ENCODE data around the gene GALNT12. TPM values are rescaled to one million over a fixed set of nuclear protein-coding genes. Genes with fewer than 3 reads are reported as not detected.

Gene GALNT12
- total and polyA plus RNA-seq, 2 experiments from 2014 or later = 14.6 to 23.6 TPM

- H3K4me1 Mint-ChIP-seq = no peaks in the 10 kb centered on the region
- TF ChIP-seq ZNF114 (CRISPR knock-in tag; IDR thresholded peaks at IDR 0.05) (no peak), JUNB (IDR thresholded peaks at IDR 0.05; ENCODE audit: unreplicated experiment) (no peak), CTCF (conservative IDR thresholded peaks at IDR 0.05; ENCODE audit: low read depth in 2 of 2) (no peak), STAT1 (IDR thresholded peaks at IDR 0.05; ENCODE audit: unreplicated experiment) (no peak), ZNF462 (CRISPR knock-in tag; IDR thresholded peaks at IDR 0.05) (no peak), NANOG (IDR thresholded peaks at IDR 0.05; ENCODE audit: borderline replicate concordance) (no peak), REST (IDR thresholded peaks at IDR 0.05; ENCODE audit: unreplicated experiment) (no peak), EZH2phosphoT487 (IDR thresholded peaks at IDR 0.05; ENCODE audit: unreplicated experiment) (no peak), POLR2AphosphoS5 (IDR thresholded peaks at IDR 0.05; ENCODE audit: low read depth) (no peak), CREB1 (CRISPR knock-in tag; IDR thresholded peaks at IDR 0.05; ENCODE audit: low read depth) (no peak), EZH2 (IDR thresholded peaks at IDR 0.05; ENCODE audit: low read depth, unreplicated experiment) (no peak), ZNF331 (CRISPR knock-in tag; IDR thresholded peaks at IDR 0.05; ENCODE audit: low read depth) (no peak), ETS1 (IDR thresholded peaks at IDR 0.05) (no peak)
- H3K27me3 ChIP-seq (ENCODE audit: insufficient read depth) = no peaks in the 10 kb centered on the region
- H2AFZ ChIP-seq = no peak overlapping the region
- H3K4me1 ChIP-seq (ENCODE audit: insufficient read depth) = peaks cover 8% of the 10 kb centered on the region; the same call in 1 of the 2 replicates
- H3K9me2 ChIP-seq (ENCODE audit: insufficient read depth) = no peaks in the 10 kb centered on the region
- DNase-seq (ENCODE audit: low spot score) (no peak), ATAC-seq (no peak)
- no peaks in the 10 kb centered on the region for H3K27me3 Mint-ChIP-seq (ENCODE audit: insufficient read depth, low read depth, poor library complexity)
- no peak overlapping the region for H3K4me2 ChIP-seq
- H3K9me3 Mint-ChIP-seq = no peaks in the 10 kb centered on the region
- no peak overlapping the region for H3K27ac ChIP-seq (ENCODE audit: low read depth)
- H3K36me3 Mint-ChIP-seq (ENCODE audit: low read depth) = no peaks in the 10 kb centered on the region
- H3K27ac Mint-ChIP-seq = no peak overlapping the region
- no peak overlapping the region for H3K4me3 Mint-ChIP-seq
- no peaks in the 10 kb centered on the region for H3K36me3 ChIP-seq (ENCODE audit: insufficient read depth)
- no peaks in the 10 kb centered on the region for H4K20me1 ChIP-seq (replicated peaks; ENCODE audit: insufficient read depth)
- H3K4me3 ChIP-seq = no peak overlapping the region
- no peaks in the 10 kb centered on the region for H3F3A ChIP-seq (replicated peaks; ENCODE audit: low read depth)
- no peaks in the 10 kb centered on the region for H3K79me2 ChIP-seq (replicated peaks; ENCODE audit: insufficient read depth)
These were observed 82.8 kb downstream of the GALNT12 start for GRCh38 chr9:98890256-98890655.
